ENCODE measurements around the gene RSPH1. TPM values are rescaled to one million over a fixed set of nuclear protein-coding genes. Genes with fewer than 3 reads are reported as not detected.

The RSPH1 gene
- total and polyA plus RNA-seq, 4 donors, result 0.09 to 0.17 (median 0.16) TPM; not detected in 1

DNA sequence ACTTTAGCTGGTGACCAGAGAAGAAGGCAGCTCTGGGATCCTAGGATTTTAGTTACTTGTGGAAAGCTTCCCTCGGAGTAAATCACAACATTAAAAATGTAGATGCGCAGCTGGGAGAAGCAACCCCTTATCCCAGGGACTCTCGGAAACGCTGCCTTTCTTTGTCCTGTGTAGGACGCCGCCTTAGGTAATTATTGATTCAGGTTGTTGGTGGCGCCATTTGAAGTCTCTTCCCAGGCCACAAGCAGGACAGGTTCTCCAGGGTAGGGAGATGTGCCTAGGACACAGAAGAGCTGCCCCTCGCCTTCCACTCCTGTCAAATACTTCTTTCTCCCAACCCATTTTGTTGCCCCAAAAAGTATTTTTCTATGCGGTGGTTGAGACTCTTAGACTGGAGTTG, 27.9 kb upstream of the RSPH1 start (continued):
- TF ChIP-seq, protein P1, sequence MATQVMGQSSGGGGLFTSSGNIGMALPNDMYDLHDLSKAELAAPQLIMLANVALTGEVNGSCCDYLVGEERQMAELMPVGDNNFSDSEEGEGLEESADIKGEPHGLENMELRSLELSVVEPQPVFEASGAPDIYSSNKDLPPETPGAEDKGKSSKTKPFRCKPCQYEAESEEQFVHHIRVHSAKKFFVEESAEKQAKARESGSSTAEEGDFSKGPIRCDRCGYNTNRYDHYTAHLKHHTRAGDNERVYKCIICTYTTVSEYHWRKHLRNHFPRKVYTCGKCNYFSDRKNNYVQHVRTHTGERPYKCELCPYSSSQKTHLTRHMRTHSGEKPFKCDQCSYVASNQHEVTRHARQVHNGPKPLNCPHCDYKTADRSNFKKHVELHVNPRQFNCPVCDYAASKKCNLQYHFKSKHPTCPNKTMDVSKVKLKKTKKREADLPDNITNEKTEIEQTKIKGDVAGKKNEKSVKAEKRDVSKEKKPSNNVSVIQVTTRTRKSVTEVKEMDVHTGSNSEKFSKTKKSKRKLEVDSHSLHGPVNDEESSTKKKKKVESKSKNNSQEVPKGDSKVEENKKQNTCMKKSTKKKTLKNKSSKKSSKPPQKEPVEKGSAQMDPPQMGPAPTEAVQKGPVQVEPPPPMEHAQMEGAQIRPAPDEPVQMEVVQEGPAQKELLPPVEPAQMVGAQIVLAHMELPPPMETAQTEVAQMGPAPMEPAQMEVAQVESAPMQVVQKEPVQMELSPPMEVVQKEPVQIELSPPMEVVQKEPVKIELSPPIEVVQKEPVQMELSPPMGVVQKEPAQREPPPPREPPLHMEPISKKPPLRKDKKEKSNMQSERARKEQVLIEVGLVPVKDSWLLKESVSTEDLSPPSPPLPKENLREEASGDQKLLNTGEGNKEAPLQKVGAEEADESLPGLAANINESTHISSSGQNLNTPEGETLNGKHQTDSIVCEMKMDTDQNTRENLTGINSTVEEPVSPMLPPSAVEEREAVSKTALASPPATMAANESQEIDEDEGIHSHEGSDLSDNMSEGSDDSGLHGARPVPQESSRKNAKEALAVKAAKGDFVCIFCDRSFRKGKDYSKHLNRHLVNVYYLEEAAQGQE (IDR thresholded peaks at IDR 0.05), result no peak
- TF ChIP-seq HNF4G (IDR thresholded peaks at IDR 0.05), result no peak
- TF ChIP-seq, protein P2, sequence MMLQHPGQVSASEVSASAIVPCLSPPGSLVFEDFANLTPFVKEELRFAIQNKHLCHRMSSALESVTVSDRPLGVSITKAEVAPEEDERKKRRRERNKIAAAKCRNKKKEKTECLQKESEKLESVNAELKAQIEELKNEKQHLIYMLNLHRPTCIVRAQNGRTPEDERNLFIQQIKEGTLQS (IDR thresholded peaks at IDR 0.05), result no peak

DNA sequence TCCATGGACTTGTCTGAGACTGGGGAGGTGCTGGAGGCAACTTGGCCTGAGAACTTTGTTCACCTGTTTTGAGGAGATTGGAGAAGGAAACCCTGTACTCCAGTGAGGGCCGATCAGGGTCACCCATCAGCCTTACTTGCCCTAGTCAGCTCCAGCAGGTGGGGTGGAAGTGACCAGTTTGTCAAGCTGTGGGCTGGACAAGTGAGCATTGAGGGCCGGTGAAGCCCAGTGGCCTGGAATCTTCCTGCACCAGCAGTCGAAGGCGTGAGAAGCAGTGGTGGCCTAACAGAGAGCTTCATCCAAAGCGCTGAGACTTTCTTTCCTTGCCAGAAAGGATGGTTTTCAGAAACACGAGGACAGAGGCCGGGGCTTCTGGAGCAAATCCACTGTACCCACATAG, 27.2 kb upstream of the RSPH1 start:
- Histone ChIP-seq H3K4me3 (ENCODE audit: low read depth in 1 of 3, low read length in 3 of 3) (no peak overlapping the region), H3K9me3 (ENCODE audit: control insufficient read depth in 4 of 4, low read length in 3 of 4) (no peaks in the 10 kb centered on the region), H3K9ac (ENCODE audit: low read depth in 1 of 2, low read length in 2 of 2) (no peak overlapping the region), H3K4me1 (ENCODE audit: control insufficient read depth in 4 of 4, insufficient read depth in 4 of 4, low read length in 3 of 4) (peaks cover 6 to 33% (median 23%) of the 10 kb centered on the region in 4 donors), H3K27ac (ENCODE audit: low read depth in 1 of 2, low read length in 2 of 2) (no peak overlapping the region), H3K27me3 (ENCODE audit: control insufficient read depth in 4 of 4, insufficient read depth in 4 of 4, low read length in 3 of 4) (no peaks in the 10 kb centered on the region), H3K36me3 (ENCODE audit: control insufficient read depth in 4 of 4, insufficient read depth in 3 of 4, low read depth in 1 of 4, low read length in 3 of 4) (peaks cover 0 to 10% (median 6%) of the 10 kb centered on the region in 4 donors)
- no peak for DNase-seq (ENCODE audit: low spot score)
- WGBS, result 92% methylated on average over 7 of the region's 7 CpGs
- TF ChIP-seq FOXA1 (IDR thresholded peaks at IDR 0.05) (no peak), RAD21 (IDR thresholded peaks at IDR 0.05) (no peak), YY1 (IDR thresholded peaks at IDR 0.05) (no peak), FOXA2 (IDR thresholded peaks at IDR 0.05) (no peak), RXRA (IDR thresholded peaks at IDR 0.05) (no peak), SP1 (IDR thresholded peaks at IDR 0.05) (no peak), GABPA (IDR thresholded peaks at IDR 0.05 in 1 of 2, conservative IDR thresholded peaks at IDR 0.05 in 1 of 2) (no peak)
- TF ChIP-seq, protein P1 (IDR thresholded peaks at IDR 0.05), result no peak

- Histone ChIP-seq H3K9ac (ENCODE audit: low read depth in 1 of 2, low read length in 2 of 2) (no peak overlapping the region), H3K27ac (ENCODE audit: low read depth in 1 of 2, low read length in 2 of 2) (no peak overlapping the region), H3K36me3 (ENCODE audit: control insufficient read depth in 4 of 4, insufficient read depth in 3 of 4, low read depth in 1 of 4, low read length in 3 of 4) (peaks cover 0 to 10% (median 6%) of the 10 kb centered on the region in 4 donors), H3K4me3 (ENCODE audit: low read depth in 1 of 3, low read length in 3 of 3) (no peak overlapping the region), H3K9me3 (ENCODE audit: control insufficient read depth in 4 of 4, low read length in 3 of 4) (no peaks in the 10 kb centered on the region), H3K27me3 (ENCODE audit: control insufficient read depth in 4 of 4, insufficient read depth in 4 of 4, low read length in 3 of 4) (no peaks in the 10 kb centered on the region), H3K4me1 (ENCODE audit: control insufficient read depth in 4 of 4, insufficient read depth in 4 of 4, low read length in 3 of 4) (peaks cover 5 to 29% (median 22%) of the 10 kb centered on the region in 4 donors)
- 97% methylated on average over 8 of the region's 8 CpGs for WGBS
- TF ChIP-seq TAF1 (conservative IDR thresholded peaks at IDR 0.05) (no peak), HNF4G (IDR thresholded peaks at IDR 0.05) (no peak), JUND (IDR thresholded peaks at IDR 0.05) (no peak), RAD21 (IDR thresholded peaks at IDR 0.05) (no peak), EGR1 (IDR thresholded peaks at IDR 0.05; ENCODE audit: low read depth in 2 of 2) (no peak), MAX (IDR thresholded peaks at IDR 0.05) (no peak)
- TF ChIP-seq, protein P1 (IDR thresholded peaks at IDR 0.05), result no peak
- DNase-seq (ENCODE audit: low spot score), result no peak
These were observed 26.7 kb upstream of the RSPH1 start for GRCh38 chr21:42522771-42523170.
